Upper lobe of left lung (tissue), 6 donors: ENCODE data around the gene NECTIN2. TPM values are rescaled to one million over a fixed set of nuclear protein-coding genes. Genes with fewer than 3 reads are reported as not detected.
"Not testable (repeated sequence)": the region's sequence is repeated elsewhere in the genome, so short reads cannot be mapped to it uniquely, and the experiment has no call there.

Source experiments
- ATAC-seq, 2 donors: fragments of 200-7000 bp; cut with Tn5 transposase; one replicate each; pipeline ENCODE4 v1.9.1; 2022; ENCODE audit warnings: mild to moderate bottlenecking in 2 of 2, moderate library complexity in 2 of 2; ENCODE audit not compliant: low FRiP score in 2 of 2
- DNase-seq, 2 donors: peaks; one replicate each; pipeline ENCODE4 v3.0.0-alpha.2; 2019 to 2020
- H3K27ac ChIP-seq, 4 donors: fragments of 200-600 bp; sonication (generic); one replicate each; pipeline ENCODE4 v1.5.1; 2016 to 2019
- H3K27me3 ChIP-seq, 4 donors: fragments of 200-600 bp; sonication (generic); one replicate each; pipeline ENCODE4 v1.5.1; 2017 to 2019
- H3K36me3 ChIP-seq, 4 donors: fragments of 200-600 bp; sonication (generic); one replicate each; pipeline ENCODE4 v1.5.1; 2016 to 2019
- H3K4me1 ChIP-seq, 4 donors: fragments of 200-600 bp; sonication (generic); one replicate each; pipeline ENCODE4 v1.5.1; 2018 to 2019
- H3K4me3 ChIP-seq, 4 donors: fragments of 200-600 bp; sonication (generic); one replicate each; pipeline ENCODE4 v1.5.1; 2017 to 2019; ENCODE audit warnings: mild to moderate bottlenecking in 2 of 4, moderate library complexity in 1 of 4
- H3K9me3 ChIP-seq, 4 donors: fragments of 200-600 bp; sonication (generic); one replicate each; pipeline ENCODE4 v1.5.1; 2018 to 2019
- EP300 ChIP-seq, 4 donors: sonication (generic); formaldehyde crosslinking; IDR thresholded peaks; one replicate each; pipeline ENCODE4 v1.5.1; 2017; ENCODE audit warnings: antibody characterized with exemption in 4 of 4, control low read depth in 2 of 4
- POLR2A ChIP-seq, 4 donors: fragments of 450-650 bp; IDR thresholded peaks; one replicate each; pipeline ENCODE4 v1.5.1; 2016 to 2017; ENCODE audit warnings: antibody characterized with exemption in 4 of 4, mild to moderate bottlenecking in 2 of 4
- POLR2AphosphoS5 ChIP-seq, 2 donors: sonication (generic); formaldehyde crosslinking; IDR thresholded peaks; one replicate each; pipeline ENCODE4 v1.5.1; 2017; ENCODE audit warnings: antibody characterized with exemption in 2 of 2
- WGBS, 2 donors: methylation state at CpG; one replicate each; pipeline ENCODE4 v1.1.5; 2017 to 2018; 5-methylcytosine and 5-hydroxymethylcytosine counted together
- total RNA-seq, 6 donors: library from RNA; depleted of rRNA in 4 of 6; stranded (reverse); fragments of >200 nt in 4 of 6; gene quantifications; one replicate each; pipeline versions ENCODE4 v1.1.0 to v1.2.1, GENCODE V29; 2016 to 2021
- TF ChIP-seq, protein P1 (sequence below), 6 experiments: fragments of 450-650 bp in 4 of 6; fragments of 200-600 bp in 2 of 6; sonication (generic) in 2 of 6; IDR thresholded peaks; one replicate each; pipeline ENCODE4 v1.5.1; 2016 to 2019; ENCODE audit warnings: antibody characterized with exemption in 6 of 6
- donor health status: DM: no; HTN: no; CAD: no; lungs with moderate emphysema.
- donor health status: DM: no; HTN: yes; CAD: no; lungs with severe emphysema.

NECTIN2 gene
- total RNA-seq, 6 donors from 2014 or later, result 52.2 to 152 (median 109) TPM

DNA sequence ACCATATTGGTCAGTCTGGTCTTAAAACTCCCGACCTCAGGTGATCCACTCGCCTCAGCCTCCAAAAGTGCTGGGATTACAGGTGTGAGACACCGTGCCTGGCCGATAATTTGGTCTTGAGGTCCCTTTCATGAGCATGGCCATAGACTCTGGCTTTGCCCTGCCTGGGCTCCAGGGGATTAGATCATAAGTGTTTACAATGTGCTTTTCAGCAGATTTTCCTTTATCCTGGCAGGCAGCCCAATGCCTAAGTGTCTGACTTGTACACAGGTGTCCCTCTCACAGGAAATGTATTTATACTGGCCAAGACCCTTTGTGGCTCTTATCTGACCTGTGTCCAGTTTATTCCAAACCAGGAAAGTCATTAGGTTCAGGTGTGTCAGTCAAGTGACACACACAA, 21.3 kb upstream of the NECTIN2 start:
- TF ChIP-seq POLR2AphosphoS5 (IDR thresholded peaks at IDR 0.05) (no peak), POLR2A (IDR thresholded peaks at IDR 0.05) (no peak)
- TF ChIP-seq, protein P1, sequence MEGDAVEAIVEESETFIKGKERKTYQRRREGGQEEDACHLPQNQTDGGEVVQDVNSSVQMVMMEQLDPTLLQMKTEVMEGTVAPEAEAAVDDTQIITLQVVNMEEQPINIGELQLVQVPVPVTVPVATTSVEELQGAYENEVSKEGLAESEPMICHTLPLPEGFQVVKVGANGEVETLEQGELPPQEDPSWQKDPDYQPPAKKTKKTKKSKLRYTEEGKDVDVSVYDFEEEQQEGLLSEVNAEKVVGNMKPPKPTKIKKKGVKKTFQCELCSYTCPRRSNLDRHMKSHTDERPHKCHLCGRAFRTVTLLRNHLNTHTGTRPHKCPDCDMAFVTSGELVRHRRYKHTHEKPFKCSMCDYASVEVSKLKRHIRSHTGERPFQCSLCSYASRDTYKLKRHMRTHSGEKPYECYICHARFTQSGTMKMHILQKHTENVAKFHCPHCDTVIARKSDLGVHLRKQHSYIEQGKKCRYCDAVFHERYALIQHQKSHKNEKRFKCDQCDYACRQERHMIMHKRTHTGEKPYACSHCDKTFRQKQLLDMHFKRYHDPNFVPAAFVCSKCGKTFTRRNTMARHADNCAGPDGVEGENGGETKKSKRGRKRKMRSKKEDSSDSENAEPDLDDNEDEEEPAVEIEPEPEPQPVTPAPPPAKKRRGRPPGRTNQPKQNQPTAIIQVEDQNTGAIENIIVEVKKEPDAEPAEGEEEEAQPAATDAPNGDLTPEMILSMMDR (IDR thresholded peaks at IDR 0.05), result no peak
- peak in 1 of 2 donors; percentile 50 for DNase-seq
- ATAC-seq, result no peak
- Histone ChIP-seq H3K27ac (no peak overlapping the region), H3K9me3 (no peaks in the 10 kb centered on the region), H3K36me3 (no peaks in the 10 kb centered on the region), H3K27me3 (no peaks in the 10 kb centered on the region), H3K4me3 (no peak overlapping the region), H3K4me1 (peaks cover 4 to 21% (median 10%) of the 10 kb centered on the region in 4 donors)
- WGBS, 2 donors, result 69 to 97% methylated on average over 4 of the region's 4 CpGs

- not testable (repeated sequence) for DNase-seq, H3K36me3 ChIP-seq, H3K4me1 ChIP-seq, H3K27me3 ChIP-seq, H3K4me3 ChIP-seq, H3K9me3 ChIP-seq, H3K27ac ChIP-seq, ATAC-seq
- WGBS, 2 donors, result 83 to 86% methylated on average over 6 of the region's 6 CpGs
Observed at GRCh38 chr19:44832875-44833274, 13.2 kb upstream of the NECTIN2 start.

DNA sequence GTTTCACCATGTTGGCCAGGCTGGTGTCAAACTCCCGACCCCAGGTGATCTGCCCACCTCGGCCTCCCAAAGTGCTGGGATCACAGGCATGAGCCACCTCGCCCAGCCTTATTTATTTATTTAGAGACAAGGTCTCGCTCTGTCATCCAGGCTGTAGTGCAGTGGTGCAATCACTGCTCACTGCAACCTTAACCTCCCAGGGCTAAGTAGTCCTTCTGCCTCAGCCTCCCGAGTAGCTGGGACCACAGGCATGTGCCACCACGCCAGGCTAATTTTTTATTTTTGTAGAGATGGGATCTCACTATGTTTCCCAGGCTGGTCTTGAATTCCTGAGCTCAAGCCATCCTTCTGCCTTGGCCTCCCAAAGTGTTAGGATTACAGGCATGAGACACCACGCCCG, 11.7 kb upstream of the NECTIN2 start:
- H3K9me3 ChIP-seq, H3K4me1 ChIP-seq, DNase-seq, H3K4me3 ChIP-seq, H3K27me3 ChIP-seq, ATAC-seq, H3K36me3 ChIP-seq, H3K27ac ChIP-seq: not testable (repeated sequence)
- 91 to 92% methylated on average over 6 to 8 of the region's 8 CpGs for WGBS, 2 donors

DNA sequence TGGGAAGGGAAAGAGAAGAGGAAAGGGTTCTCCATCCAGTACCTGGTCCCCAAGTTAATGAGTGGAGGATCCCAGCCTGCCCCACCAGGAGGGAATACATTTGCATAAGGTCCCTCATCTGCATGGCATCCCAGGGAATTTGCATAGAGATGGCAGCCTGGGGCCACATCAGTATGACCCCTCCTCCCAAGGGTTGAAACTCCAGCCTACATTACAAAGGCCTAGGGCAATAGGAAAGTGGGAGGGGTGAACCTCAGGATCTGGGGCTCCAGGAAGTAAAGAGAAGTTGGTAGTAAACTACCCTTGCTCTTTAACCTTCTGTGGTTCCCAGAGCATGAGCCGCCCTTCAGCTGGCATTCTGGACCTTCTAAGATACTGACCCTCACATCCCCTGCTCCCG, 6.8 kb upstream of the NECTIN2 start:
- Histone ChIP-seq H3K27me3 (no peaks in the 10 kb centered on the region), H3K9me3 (no peaks in the 10 kb centered on the region), H3K36me3 (no peaks in the 10 kb centered on the region), H3K27ac (no peak overlapping the region), H3K4me3 (no peak overlapping the region), H3K4me1 (peaks cover 0 to 8% (median 2%) of the 10 kb centered on the region in 4 donors)
- WGBS, 2 donors, result 94 to 97% methylated on average over 2 of the region's 2 CpGs
- DNase-seq (no peak), ATAC-seq (no peak)
- TF ChIP-seq POLR2A (IDR thresholded peaks at IDR 0.05), result no peak
- TF ChIP-seq, protein P1 (IDR thresholded peaks at IDR 0.05), result no peak
- no peak for TF ChIP-seq EP300 (IDR thresholded peaks at IDR 0.05)
- no peak for TF ChIP-seq POLR2AphosphoS5 (IDR thresholded peaks at IDR 0.05)

DNA sequence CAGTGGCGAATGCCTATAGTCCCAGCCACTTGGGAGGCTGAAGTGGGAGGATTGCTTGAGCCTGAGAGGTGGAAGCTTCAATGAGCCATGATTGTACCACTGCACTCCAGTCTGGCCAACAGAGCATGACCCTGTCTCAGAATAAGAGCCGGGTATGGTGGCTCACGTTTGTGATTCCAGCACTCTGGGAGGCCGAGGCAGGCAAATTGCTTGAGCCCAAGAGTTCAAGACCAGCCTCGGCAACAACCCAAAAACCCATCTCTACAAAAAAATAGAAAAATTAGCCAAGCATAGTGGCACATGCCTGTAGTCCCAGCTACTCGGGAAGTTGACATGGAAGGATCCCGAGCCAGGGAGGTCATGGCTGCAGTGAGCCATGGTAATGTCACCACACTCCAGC, 5.3 kb upstream of the NECTIN2 start:
- no peaks in the 10 kb centered on the region for H3K36me3 ChIP-seq
- 50 to 59% methylated on average over 6 of the region's 7 CpGs for WGBS, 2 donors
- ATAC-seq, result no peak
- no peaks in the 10 kb centered on the region for H3K27me3 ChIP-seq
- H3K27ac ChIP-seq, result peak overlapping the region in 1 of 4 donors; percentile 70
- peaks cover 7 to 22% (median 16%) of the 10 kb centered on the region in 4 donors for H3K4me1 ChIP-seq
- H3K9me3 ChIP-seq, result no peaks in the 10 kb centered on the region
- no peak for DNase-seq
- TF ChIP-seq, protein P1 (IDR thresholded peaks at IDR 0.05), result no peak
- no peak for TF ChIP-seq EP300 (IDR thresholded peaks at IDR 0.05)
- no peak for TF ChIP-seq POLR2AphosphoS5 (IDR thresholded peaks at IDR 0.05)
- no peak for TF ChIP-seq POLR2A (IDR thresholded peaks at IDR 0.05)
- no peak overlapping the region for H3K4me3 ChIP-seq

DNA sequence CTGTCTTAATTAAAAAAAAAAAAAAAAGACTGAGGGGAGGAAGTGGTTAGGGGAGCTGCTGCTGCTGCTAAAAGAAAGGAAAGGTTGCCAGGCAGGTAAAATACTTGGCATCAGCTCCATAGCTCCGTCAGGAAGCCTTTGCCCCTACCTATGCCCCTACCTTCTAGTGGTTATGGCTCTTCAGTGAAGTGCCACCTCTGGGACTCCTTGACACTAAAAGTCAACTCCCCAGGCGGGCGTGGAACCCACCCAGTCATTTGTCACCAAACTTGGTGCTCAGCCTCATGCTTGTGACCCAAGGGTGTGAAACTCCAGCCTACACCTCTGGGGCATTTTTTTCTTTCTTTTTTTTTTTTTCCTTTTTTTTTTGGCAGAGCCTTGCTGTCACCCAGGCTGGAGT, 4.9 kb upstream of the NECTIN2 start:
- H3K36me3 ChIP-seq, result no peaks in the 10 kb centered on the region
- H3K9me3 ChIP-seq, result no peaks in the 10 kb centered on the region
- ATAC-seq (peak in 1 of 2 donors; percentile 34), DNase-seq (peak in 1 of 2 donors; percentile 89)
- H3K4me3 ChIP-seq, result no peak overlapping the region
- H3K27ac ChIP-seq, result peak overlapping the region in 3 of 4 donors; percentile 42 to 70 (median 63)
- WGBS, 2 donors, result 40 to 51% methylated on average over 3 of the region's 3 CpGs
- peaks cover 7 to 22% (median 16%) of the 10 kb centered on the region in 4 donors for H3K4me1 ChIP-seq
- TF ChIP-seq POLR2A (IDR thresholded peaks at IDR 0.05), result no peak
- TF ChIP-seq POLR2AphosphoS5 (IDR thresholded peaks at IDR 0.05), result peak in 1 of 2 donors; percentile 35
- H3K27me3 ChIP-seq, result no peaks in the 10 kb centered on the region
